SK-N-SH treated with all-trans-retinoic acid at 6 μM for 48 hours (cell line): ENCODE data around the gene LAMC1.

Experiments used
- ARNTL ChIP-seq: fragments of 450-650 bp; formaldehyde crosslinking; IDR thresholded peaks from 2 replicates; pipeline ENCODE4 v1.5.0; 2020; ENCODE audit warnings: low read depth, mild to moderate bottlenecking, moderate library complexity, borderline replicate concordance
- CSDC2 ChIP-seq: fragments of 250-450 bp; sonication (Bioruptor Pico); IDR thresholded peaks from 2 replicates; pipeline ENCODE4 v1.5.0; 2020; ENCODE audit warnings: mild to moderate bottlenecking, moderate library complexity
- ZFP3 ChIP-seq: fragments of 250-450 bp; sonication (Bioruptor Pico); IDR thresholded peaks from 2 replicates; pipeline ENCODE4 v1.5.0; 2020; ENCODE audit warnings: mild to moderate bottlenecking, moderate library complexity

DNA sequence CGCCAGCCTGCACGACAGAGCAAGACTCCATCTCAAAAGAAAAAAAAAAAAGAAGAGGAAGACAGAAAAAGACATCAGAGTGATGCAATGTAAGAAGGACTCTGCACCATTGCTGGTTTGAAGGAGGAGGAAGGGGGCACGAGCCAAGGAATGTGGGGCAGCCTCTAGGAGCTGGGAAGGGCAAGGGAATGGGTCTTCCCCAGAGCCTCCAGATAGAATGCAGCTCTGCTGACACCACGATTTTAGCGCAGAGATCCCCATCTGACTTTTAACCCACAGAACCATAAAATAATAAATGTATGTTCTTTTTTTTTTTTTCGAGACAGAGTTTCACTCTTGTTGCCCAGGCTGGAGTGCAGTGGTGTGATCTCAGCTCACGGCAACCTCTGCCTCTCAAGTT lies 129.0 kb downstream of the LAMC1 start:
- TF ChIP-seq CSDC2 (CRISPR knock-in tag) (no peak), ZFP3 (CRISPR knock-in tag) (no peak), ARNTL (no peak)
